Measurements from ENCODE around the gene NEK4. TPM values are rescaled to one million over a fixed set of nuclear protein-coding genes. Genes with fewer than 3 reads are reported as not detected.
"Not testable (repeated sequence)": the region's sequence is repeated elsewhere in the genome, so short reads cannot be mapped to it uniquely, and the experiment has no call there.

NEK4 gene
- total and polyA plus RNA-seq, 10 of the 15 experiments (the other 5 are each of a cell fraction or from before 2014, with no cell fraction given) = 7.0 to 29.1 (median 16.4) TPM

GRCh38 chr3:52730681-52731080, 40.1 kb downstream of the NEK4 start:
- TF ChIP-seq MYC (IDR thresholded peaks at IDR 0.05; ENCODE audit: insufficient read depth, insufficient read length, insufficient replicate concordance, low read length, severe bottlenecking) = no peak
- TF ChIP-seq, protein P1, sequence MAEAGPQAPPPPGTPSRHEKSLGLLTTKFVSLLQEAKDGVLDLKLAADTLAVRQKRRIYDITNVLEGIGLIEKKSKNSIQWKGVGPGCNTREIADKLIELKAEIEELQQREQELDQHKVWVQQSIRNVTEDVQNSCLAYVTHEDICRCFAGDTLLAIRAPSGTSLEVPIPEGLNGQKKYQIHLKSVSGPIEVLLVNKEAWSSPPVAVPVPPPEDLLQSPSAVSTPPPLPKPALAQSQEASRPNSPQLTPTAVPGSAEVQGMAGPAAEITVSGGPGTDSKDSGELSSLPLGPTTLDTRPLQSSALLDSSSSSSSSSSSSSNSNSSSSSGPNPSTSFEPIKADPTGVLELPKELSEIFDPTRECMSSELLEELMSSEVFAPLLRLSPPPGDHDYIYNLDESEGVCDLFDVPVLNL (IDR thresholded peaks at IDR 0.05; ENCODE audit: low read depth, low read length) = no peak
- TF ChIP-seq SIN3A (IDR thresholded peaks at IDR 0.05; ENCODE audit: low read depth, low read length) = no peak
- TF ChIP-seq SMAD5 (IDR thresholded peaks at IDR 0.05; ENCODE audit: low read depth) = no peak
- TF ChIP-seq CREB1 (IDR thresholded peaks at IDR 0.05; ENCODE audit: low read depth) = no peak
- TF ChIP-seq YY1 (IDR thresholded peaks at IDR 0.05; ENCODE audit: low read depth, low read length) = no peak
- TF ChIP-seq MYB (IDR thresholded peaks at IDR 0.05; ENCODE audit: borderline replicate concordance, low read depth, low read length) = no peak
- no peak for TF ChIP-seq JUND (IDR thresholded peaks at IDR 0.05; ENCODE audit: low read depth, low read length)
- TF ChIP-seq RB1 (IDR thresholded peaks at IDR 0.05; ENCODE audit: borderline replicate concordance) = no peak
- TF ChIP-seq IRF5 (IDR thresholded peaks at IDR 0.05; ENCODE audit: borderline replicate concordance) = no peak
- no peak overlapping the region for H2AFZ ChIP-seq (ENCODE audit: control insufficient read depth, low read depth, low read length)
- H3K36me3 ChIP-seq (ENCODE audit: control insufficient read depth in 2 of 2, insufficient read depth in 2 of 2, low read length in 1 of 2) = peaks cover 0 to 8% of the 10 kb centered on the region in 2 experiments; a peak in 2 of 4 replicates
- no peaks in the 10 kb centered on the region for H3K79me2 ChIP-seq (ENCODE audit: control insufficient read depth, insufficient read depth, low read length)
- no peaks in the 10 kb centered on the region for H3K27me3 ChIP-seq (replicated peaks in 1 of 2; ENCODE audit: control insufficient read depth in 2 of 2, insufficient read depth in 2 of 2, low read length in 1 of 2)
- ChIA-PET RAD21 (ENCODE audit: unreplicated experiment) (no interaction called here), POLR2A (interaction anchor here (0.6 kb wide), 1 partner anchor 23 kb away, joined by 3 read pairs; no protein-coding TSS in a partner anchor), SMC1A (ENCODE audit: uncharacterized antibody, unreplicated experiment) (interaction anchor here (1.3 kb wide), 1 partner anchor 13 kb away, joined by 3 read pairs; no protein-coding TSS in a partner anchor), CTCF (no interaction called here)
- no peak overlapping the region for H3K27ac ChIP-seq (ENCODE audit: control insufficient read depth, insufficient read depth)
- no peak overlapping the region for H3K9ac ChIP-seq (ENCODE audit: control insufficient read depth, insufficient read depth, low read length)
- H3K4me2 ChIP-seq (ENCODE audit: control insufficient read depth, insufficient read depth) = no peak overlapping the region
- peak; percentile 81 for ATAC-seq
- no TSS peak for BruUV-seq (replicated peaks)
- intact Hi-C loops (cut with micrococcal nuclease; ENCODE audit: unreplicated experiment) = no loop called here
- in situ Hi-C loops (cut with MboI) = no loop called here
- peaks cover 18% of the 10 kb centered on the region for H3K9me3 ChIP-seq (replicated peaks; ENCODE audit: control insufficient read depth, insufficient read depth, low read length)
- no peaks in the 10 kb centered on the region for H4K20me1 ChIP-seq (ENCODE audit: control insufficient read depth, insufficient read depth)
- FAIRE-seq = peak; percentile 80
- no peak overlapping the region for H3K4me3 ChIP-seq
- DNase-seq (ENCODE audit: low read depth, low spot score) = no peak
- no peaks in the 10 kb centered on the region for H3K4me1 ChIP-seq (ENCODE audit: control insufficient read depth, insufficient read depth, low read length)

GRCh38 chr3:52728753-52729152, 42.0 kb downstream of the NEK4 start:
- H3K4me3 ChIP-seq; DNase-seq (ENCODE audit: low read depth, low spot score); H3K27me3 ChIP-seq (replicated peaks in 1 of 2; ENCODE audit: control insufficient read depth in 2 of 2, insufficient read depth in 2 of 2, low read length in 1 of 2); ATAC-seq; H4K20me1 ChIP-seq (ENCODE audit: control insufficient read depth, insufficient read depth); H3K79me2 ChIP-seq (ENCODE audit: control insufficient read depth, insufficient read depth, low read length); H3K4me1 ChIP-seq (ENCODE audit: control insufficient read depth, insufficient read depth, low read length); H3K4me2 ChIP-seq (ENCODE audit: control insufficient read depth, insufficient read depth); RAD21 ChIA-PET (ENCODE audit: unreplicated experiment); intact Hi-C loops (cut with micrococcal nuclease; ENCODE audit: unreplicated experiment); H3K27ac ChIP-seq (ENCODE audit: control insufficient read depth, insufficient read depth); H3K9ac ChIP-seq (ENCODE audit: control insufficient read depth, insufficient read depth, low read length); SMC1A ChIA-PET (ENCODE audit: uncharacterized antibody, unreplicated experiment); in situ Hi-C loops (cut with MboI); FAIRE-seq; H3K36me3 ChIP-seq (ENCODE audit: control insufficient read depth in 2 of 2, insufficient read depth in 2 of 2, low read length in 1 of 2); POLR2A ChIA-PET; H2AFZ ChIP-seq (ENCODE audit: control insufficient read depth, low read depth, low read length); BruUV-seq (replicated peaks): not testable (repeated sequence)
- whole genome bisulfite sequencing (ENCODE audit: insufficient coverage, insufficient replicate concordance, low lambda C conversion rate, missing lambda C conversion rate) = 96% methylated on average over 3 of the region's 3 CpGs
- CTCF ChIA-PET = interaction anchor here (0.6 kb wide), 1 partner anchor 295 kb away, joined by 3 read pairs; no protein-coding TSS in a partner anchor
- H3K9me3 ChIP-seq (replicated peaks; ENCODE audit: control insufficient read depth, insufficient read depth, low read length) = peaks cover 17% of the 10 kb centered on the region

All from GM12878 (cell line).